Measurements from ENCODE around the gene ARHGAP45. TPM values are rescaled to one million over a fixed set of nuclear protein-coding genes. Genes with fewer than 3 reads are reported as not detected.

The ARHGAP45 gene
- total RNA-seq, 1 donor from 2014 or later: 6.0 TPM

- peak; percentile 27 for DNase-seq
- intact Hi-C loops (cut with micrococcal nuclease): no loop called here
Observed at GRCh38 chr19:1082928-1083816, 16.2 kb downstream of the ARHGAP45 start.

GRCh38 chr19:1084024-1084868 is 17.3 kb downstream of the ARHGAP45 start:
- DNase-seq (peak; percentile 29), ATAC-seq (no peak)
- intact Hi-C loops (cut with micrococcal nuclease): no loop called here

More at GRCh38 chr19:1082928-1083816, 16.2 kb downstream of the ARHGAP45 start:
- ATAC-seq: no peak

DNA sequence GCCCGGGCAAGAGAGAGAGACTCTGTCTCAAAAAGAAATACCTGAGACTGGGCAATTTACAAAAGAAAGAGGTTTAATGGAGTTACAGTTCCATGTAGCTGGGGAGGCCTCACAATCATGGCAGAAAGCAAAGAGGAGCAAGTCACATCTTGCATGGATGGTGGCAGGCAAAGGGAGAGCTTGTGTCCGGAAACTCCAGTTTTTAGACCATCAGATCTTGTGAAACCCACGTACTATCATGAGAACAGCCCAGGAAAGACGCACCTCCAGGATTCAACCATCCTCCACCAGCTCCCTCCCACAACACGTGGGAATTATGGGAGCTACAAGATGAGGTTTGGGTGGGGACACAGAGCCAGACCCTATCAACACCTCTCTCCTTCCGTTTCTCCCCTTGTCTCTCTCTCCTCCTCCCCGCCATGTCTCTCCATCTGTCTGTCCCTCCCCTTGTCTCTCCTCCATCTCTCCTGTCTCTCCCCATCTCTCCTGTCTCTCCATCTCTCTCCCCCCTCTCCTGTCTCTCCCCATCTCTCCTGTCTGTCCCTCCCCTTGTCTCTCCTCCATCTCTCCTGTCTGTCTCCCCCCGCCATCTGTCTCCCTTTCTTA is 18.2 kb downstream of the ARHGAP45 start:
- ATAC-seq: no peak
- intact Hi-C loops (cut with micrococcal nuclease): no loop called here
- no peak for DNase-seq

GRCh38 chr19:1085676-1086442 is 18.9 kb downstream of the ARHGAP45 start:
- DNase-seq (peak; percentile 30), ATAC-seq (no peak)
- intact Hi-C loops (cut with micrococcal nuclease): no loop called here

- DNase-seq (no peak), ATAC-seq (no peak)
- intact Hi-C loops (cut with micrococcal nuclease): no loop called here
Observed at GRCh38 chr19:1086613-1087012, 19.6 kb downstream of the ARHGAP45 start.

GRCh38 chr19:1087813-1088415 is 20.9 kb downstream of the ARHGAP45 start:
- peak; percentile 42 for DNase-seq
- peak; percentile 58 for ATAC-seq
- intact Hi-C loops (cut with micrococcal nuclease): no loop called here

DNA sequence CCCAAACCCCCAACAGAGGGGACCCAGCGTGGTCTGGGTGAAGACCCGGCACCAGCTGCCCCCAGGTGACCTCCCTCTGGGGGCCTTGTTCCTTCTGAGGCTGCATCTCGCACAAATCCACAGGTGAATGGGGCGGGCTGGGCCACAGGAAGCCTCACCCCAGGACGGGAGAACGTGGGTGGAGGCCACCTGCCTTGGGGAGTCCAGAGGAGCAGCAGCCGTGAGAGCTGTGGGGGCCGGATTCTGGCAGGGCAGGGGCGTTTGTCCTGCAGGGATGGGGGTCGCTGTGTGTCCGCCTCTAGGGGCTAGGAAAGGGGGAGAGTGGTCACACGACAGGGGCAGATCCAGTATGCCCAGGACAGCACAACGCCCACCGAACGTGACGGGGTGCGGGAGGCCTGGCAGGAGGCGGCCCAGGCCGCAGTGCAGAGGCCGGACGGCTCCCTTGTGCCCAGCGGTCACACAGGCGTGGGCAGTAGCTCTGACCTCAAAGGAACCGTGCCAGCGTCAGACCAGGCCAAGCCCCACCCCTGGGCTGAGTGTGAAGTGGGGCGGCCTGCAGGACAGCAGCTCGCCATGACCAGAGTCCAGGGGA is 21.5 kb downstream of the ARHGAP45 start:
- DNase-seq (no peak), ATAC-seq (peak; percentile 46)
- intact Hi-C loops (cut with micrococcal nuclease): no loop called here

- ATAC-seq (no peak), DNase-seq (no peak)
- intact Hi-C loops (cut with micrococcal nuclease): no loop called here
Observed at GRCh38 chr19:1089126-1089771, 22.3 kb downstream of the ARHGAP45 start.

GRCh38 chr19:1089891-1090290 is 22.9 kb downstream of the ARHGAP45 start:
- intact Hi-C loops (cut with micrococcal nuclease): no loop called here
- DNase-seq (peak; percentile 34), ATAC-seq (no peak)

DNA sequence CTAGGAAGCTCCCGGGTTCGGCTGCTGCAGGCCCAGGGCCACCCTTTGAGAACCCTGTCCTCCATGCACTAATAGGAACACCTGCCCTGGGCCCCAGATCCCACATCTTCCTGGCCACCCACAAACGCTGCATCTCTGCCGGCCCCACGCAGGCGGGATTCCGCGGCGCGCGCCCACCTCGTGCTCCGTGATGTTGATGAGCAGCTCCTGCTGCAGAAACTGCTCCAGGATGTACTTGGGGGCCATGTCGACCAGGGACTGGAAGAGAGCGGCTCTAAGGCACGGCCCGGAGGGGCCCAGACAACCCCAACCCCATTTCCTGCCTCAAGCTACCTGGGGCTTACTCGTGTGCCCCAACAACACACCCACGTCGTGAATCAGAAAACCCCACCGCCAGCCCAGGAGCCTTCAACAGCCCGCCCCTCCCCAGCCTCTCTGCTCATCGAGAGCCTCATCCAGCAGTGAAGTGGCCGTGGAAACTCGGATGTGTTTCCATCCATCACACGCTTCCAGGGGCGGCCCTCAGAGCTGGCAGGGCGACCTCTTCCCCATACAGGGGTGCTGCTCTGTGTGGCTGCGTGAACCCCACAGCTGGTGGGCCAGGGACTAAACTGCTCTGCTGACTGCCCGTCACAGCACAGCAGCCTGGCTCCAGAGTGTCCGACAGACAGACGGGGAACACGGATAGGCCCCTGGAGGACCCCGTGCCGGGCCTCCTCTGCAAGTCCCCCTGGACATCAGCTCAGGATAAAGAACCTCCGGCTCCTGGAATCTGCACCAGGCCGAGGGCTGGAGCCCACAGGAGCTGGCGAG is 24.0 kb downstream of the ARHGAP45 start:
- ATAC-seq: no peak
- intact Hi-C loops (cut with micrococcal nuclease): no loop called here
- DNase-seq: no peak

DNA sequence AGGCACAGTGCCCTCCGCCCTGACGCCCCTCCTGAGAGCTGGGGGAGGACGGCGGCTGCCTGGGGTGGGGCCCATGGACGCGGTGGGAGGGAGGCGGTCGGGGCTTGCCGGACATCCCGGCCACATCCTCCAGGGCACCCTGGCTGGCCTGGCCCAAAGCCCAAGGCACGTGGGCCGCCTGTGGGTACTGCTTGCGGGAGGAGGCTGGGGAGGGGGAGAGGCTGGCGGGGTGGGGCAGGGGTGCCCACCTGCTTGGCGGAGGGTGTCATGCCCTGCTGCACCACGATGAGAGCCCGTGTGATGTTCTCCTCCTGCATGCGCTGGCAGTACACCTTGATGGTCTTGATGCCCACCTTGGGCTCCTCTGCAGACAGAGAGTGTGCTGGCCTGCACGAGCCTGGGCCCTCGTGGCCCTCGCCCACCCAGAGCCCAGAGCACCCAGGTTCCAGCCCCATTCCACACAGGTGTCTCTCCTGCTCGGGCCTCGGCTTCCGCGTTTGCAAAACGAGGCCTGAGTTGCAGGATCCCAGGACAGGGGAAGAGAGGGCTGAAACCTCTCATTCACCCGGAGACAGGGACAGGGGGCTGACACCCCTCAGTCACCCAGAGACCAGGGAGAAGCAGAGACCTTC is 24.7 kb downstream of the ARHGAP45 start:
- intact Hi-C loops (cut with micrococcal nuclease): no loop called here
- DNase-seq (peak; percentile 39), ATAC-seq (no peak)

- intact Hi-C loops (cut with micrococcal nuclease): no loop called here
- DNase-seq: no peak
- no peak for ATAC-seq
Observed at GRCh38 chr19:1093330-1093729, 26.4 kb downstream of the ARHGAP45 start.

GRCh38 chr19:1093811-1094553 is 27.0 kb downstream of the ARHGAP45 start:
- DNase-seq (peak; percentile 29), ATAC-seq (no peak)
- intact Hi-C loops (cut with micrococcal nuclease): no loop called here

DNA sequence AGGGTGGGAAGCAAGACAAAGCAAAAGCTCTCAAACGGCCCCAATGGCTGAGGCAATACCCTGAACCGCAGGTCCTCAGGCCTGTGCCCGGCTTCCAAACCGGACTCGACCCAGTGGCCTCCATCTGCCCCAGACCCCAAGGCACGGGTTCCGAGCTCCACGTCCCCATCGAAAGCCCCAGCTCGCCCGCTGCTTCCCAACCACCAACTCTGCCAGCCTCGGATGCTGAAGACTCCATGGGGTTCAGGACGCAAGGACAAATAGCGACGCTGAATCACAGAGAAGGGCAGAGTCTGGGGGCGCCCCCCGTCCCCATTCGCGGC is 27.6 kb downstream of the ARHGAP45 start:
- intact Hi-C loops (cut with micrococcal nuclease): no loop called here
- DNase-seq: no peak
- no peak for ATAC-seq

DNA sequence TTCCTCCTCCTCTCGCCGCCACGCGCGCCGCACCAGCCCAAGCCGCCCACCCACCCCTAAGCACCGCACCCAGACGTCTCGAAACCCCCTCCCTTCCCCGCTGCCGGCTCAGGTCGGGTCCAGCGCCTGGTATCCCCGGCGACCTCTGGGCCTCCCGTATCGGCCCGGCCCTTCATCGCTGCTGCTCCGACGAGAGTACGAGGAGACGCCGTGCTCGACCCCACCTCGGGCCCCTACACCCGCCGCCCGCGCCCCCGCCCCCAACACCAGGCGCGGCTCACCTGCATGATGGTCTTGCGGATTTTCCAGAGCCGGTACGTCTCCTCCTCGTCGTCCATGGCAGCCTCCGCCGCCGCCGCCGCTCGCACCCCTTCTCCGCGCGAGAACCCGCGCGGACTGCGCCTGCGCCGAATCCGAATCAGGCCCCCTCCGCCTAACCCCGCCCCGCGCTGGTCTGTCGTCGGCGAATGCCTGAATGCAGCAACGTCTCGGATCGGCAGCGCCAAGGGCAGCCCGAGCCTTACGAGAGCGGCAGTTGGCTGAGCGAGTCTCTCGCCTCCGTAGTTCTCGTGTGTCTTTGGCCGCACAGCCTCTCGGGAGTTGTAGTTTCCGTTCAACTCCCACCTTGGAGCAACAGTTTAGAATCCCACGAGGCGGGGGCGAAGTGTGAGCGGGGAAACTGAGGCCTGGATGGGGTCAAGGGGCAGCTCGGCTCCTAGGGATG is 28.2 kb downstream of the ARHGAP45 start, which contains the start of gene POLR2E:
Gene POLR2E (minus strand): TSS at position 398 of the 724 bp plus-strand sequence. CDS start 60 bp downstream, at position 338.
- DNase-seq (peak; percentile 99), ATAC-seq (peak; percentile 96)
- intact Hi-C loops (cut with micrococcal nuclease): no loop called here
